ENCODE measurements around the gene SLC39A2.
"Not testable (repeated sequence)": the region's sequence is repeated elsewhere in the genome, so short reads cannot be mapped to it uniquely, and the experiment has no call there.

Gene SLC39A2

DNA sequence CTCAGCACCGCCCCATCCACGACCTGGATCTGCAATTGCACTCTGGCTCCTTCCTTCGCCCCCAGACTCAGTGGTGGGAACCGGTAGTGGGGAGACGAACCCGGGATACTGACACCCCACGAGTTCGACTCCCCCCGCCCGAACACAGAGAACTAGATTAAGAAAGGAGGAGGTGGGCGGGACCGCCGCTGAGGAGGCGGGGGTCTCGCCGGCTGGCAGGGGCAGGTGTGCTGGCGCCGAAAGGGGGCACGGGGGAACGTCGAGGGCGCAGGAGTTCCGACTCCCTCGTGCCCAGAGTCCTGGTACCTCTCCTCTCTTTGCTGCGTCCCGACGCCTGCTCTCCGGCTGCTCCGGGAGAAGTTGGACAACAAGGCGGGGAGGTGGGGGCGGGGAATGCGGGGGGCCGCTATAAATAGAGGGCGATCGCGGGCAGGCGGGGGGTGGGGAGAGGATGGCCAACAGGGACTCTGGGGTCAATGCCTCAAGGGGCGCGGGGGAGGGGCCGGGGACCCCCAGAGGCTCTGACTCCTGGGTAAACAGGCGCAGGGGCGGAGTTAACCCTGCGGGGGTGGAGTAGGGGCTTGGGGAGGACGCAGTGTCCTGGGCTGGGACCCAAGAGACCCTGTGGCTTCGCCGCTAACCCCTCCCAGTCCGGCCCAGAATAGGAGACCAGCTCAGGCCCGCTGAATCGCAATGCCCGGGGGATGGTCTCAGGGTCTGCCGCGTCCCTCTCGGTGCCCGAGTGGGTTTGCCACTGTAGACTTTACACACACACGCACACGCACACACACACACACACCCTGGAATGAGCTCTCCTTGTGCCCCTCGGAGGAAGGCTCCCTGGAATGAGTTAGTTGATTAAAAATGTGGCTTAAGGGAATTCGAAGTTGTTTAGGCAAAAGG, 26.5 kb downstream of the SLC39A2 start:
- DNase-seq (ENCODE audit: low read depth): no peak

DNA sequence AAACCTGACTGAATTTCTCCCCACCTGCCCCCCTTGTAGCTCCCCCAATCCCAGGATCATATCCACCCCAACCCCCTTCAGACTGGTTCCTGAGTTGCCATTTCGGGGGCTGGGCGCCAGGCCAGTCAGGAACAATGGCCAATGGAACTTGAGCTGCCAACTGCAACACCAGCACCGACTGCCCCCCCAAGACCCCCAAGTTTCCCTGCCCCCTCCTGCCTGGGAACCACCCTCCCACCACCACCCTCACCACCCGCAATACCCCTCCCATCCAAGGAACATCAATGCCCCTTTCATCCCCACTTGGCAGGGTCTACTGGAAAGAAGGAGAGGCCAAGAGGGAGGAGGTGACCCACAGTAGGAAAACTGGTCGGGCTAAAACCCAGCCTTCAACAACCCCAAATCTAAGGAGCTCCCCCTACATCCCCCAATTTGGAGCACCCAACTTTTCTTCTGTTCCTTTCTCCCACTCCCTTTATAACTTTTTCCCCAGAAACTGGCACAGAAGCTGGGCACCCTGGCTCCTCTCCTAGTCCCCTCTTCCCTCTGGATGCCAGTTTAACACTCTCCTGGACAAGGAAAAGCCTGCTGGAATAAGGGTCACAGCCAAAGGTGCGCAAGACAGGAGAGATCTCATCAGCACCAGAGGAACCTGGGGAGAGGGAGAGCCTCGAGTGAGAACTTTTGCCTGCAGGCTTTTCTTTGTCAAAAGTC, 27.3 kb downstream of the SLC39A2 start:
- no peak for DNase-seq (ENCODE audit: low read depth)

- no peak for DNase-seq (ENCODE audit: low read depth)
Observed at GRCh38 chr14:21026988-21027315, 27.9 kb downstream of the SLC39A2 start.

DNA sequence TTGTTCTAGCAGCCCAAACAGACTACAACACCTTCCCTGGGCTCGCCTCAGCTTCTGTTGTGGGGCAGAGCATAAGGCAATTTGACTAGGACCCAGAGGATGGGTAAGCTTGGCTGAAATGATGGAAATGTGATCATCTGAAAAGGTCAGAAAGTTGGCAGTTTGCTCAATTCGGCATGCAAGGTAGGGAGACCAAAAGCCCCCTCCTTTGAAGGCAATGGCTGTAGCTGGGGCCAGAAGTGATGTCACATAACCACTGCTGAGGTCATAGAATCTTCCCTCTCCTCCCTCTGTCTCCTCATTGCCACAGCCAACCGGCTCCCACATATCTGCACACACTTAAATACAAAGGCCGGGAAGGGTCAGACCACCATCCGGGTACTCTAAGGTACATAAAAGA, 30.8 kb downstream of the SLC39A2 start, which contains the start of gene TPPP2:
TPPP2 (plus strand) TSS at position 301 of the 400 bp plus-strand sequence. CDS start 365 bp downstream, outside the sequence.
- DNase-seq (ENCODE audit: low read depth): no peak

DNA sequence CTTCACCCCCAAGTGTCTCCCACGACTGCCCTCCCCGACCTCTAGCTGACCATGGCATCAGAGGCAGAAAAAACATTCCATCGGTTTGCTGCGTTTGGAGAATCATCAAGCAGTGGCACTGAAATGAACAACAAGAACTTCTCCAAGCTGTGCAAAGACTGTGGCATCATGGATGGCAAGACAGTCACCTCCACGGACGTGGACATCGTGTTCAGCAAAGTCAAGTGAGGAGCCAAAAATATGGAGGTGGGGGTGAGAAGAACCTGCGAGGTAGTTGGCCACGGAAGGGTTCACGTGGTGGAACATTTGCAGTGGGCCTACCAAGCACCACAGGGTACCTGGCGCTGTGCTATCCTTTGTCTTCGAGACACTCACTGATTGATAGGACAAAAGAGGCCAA, 31.4 kb downstream of the SLC39A2 start:
- no peak for DNase-seq (ENCODE audit: low read depth)

DNA sequence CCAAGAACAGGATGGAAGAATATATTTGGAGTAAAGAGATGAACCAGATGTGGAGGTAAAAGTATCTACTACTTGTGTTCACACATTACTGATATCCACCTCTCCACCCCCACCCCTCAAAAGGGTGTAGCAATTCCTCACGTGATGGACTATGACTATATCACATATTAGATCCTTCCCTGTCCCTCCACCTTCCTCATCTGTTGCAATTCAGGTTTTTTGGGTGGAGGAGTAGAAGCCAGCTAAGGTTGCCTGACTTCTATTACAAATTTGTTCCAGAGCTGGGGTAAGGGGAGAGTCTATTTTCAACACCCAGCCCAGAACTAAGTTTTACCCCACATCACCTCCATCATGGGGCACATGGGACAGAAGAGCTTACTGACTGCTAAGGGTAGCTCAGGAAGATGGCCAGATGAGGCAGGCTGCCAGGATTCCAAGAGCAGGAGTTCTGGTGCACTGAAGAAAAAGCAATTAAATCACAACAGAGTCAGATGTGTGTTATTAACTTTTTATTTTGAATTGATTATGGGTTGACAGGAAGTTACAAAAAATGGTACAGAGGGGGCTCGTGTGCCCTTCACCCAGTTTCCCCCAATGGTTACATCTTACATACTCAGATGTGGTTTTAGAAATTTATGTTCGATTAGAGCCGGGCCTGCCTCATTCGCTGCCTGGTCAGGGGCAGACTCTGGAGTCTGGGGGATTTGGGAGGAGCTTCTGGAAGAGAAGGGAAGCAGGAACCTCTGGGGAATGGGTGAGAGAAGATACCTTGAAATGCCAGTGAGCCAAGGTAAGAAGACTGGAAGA, 33.4 kb downstream of the SLC39A2 start:
- no peak for DNase-seq (ENCODE audit: low read depth)

DNA sequence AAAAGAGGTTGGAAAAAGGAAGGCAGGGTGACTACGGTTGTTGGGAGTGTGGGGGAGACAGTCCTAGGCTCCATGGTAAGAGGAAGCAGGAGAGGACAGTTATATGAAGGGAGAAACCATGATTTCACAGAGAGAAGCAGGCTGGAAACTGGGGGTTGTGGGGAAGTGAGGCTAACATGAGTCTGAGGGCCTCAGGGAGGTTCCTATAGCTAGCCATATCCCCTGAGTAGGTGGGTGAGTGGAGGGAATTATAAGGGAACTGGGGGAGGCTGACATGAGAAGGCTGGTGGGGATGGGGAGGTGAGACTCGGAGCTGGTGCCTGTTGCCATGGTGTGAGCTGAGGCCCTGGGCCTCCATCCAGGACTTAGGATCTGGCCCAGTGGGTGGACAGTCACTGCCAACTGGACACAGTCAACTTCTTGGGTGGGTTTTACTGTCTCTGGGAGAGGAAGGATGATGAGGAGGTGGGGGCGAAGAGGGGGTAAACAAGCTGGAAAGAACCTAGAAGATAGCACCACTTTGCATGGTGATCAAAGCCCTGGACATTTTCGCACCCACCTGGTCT, 34.1 kb downstream of the SLC39A2 start:
- no peak for DNase-seq (ENCODE audit: low read depth)

- DNase-seq (ENCODE audit: low read depth): no peak
Observed at GRCh38 chr14:21034707-21035106, 35.6 kb downstream of the SLC39A2 start, which contains the start of gene RNASE13. RNASE13 (minus strand) TSS chr14:21034807; CDS start chr14:21034288, 519 bp downstream.

DNA sequence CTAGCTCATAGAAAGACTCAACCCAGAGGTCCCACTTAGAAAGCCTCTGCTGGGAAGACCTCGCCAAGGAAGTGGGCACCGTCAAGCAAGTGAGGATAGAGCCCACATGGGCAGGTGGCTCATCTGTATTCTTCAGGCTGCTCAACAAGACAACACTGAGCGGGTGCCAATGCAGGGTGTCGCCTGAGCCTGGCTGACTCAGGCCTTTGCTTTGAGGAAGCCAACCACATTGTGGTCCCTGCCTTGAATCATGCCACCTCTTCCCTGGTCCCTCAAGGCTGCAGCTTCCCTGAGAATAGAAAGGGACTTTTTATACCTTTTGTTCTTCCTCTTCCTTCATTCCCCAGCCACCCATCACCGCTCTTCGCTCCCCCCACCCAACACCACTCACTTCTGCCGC, 37.7 kb downstream of the SLC39A2 start:
- DNase-seq (ENCODE audit: low read depth): no peak

DNA sequence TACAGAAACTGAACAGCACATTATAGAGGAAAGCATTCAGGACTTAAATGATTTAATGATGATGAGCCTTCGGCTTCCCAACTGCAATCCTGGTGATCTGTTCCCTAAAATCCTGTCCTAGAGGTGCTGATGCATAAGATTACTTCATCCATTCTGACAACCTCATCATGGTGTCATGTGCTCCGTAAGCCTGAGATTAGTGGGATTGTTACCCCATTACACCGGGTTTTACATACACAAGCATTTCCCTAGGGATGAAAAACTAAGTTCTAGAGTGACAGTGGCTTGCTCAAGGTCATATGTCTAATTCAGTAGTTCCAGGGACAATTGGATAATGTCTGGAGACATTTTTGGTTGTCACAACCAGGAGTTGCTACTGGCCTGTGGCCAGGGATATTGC, 38.1 kb downstream of the SLC39A2 start:
- DNase-seq (ENCODE audit: low read depth): no peak

GRCh38 chr14:21038441-21039422, 39.6 kb downstream of the SLC39A2 start:
- peak; percentile 24 for DNase-seq (ENCODE audit: low read depth)

DNA sequence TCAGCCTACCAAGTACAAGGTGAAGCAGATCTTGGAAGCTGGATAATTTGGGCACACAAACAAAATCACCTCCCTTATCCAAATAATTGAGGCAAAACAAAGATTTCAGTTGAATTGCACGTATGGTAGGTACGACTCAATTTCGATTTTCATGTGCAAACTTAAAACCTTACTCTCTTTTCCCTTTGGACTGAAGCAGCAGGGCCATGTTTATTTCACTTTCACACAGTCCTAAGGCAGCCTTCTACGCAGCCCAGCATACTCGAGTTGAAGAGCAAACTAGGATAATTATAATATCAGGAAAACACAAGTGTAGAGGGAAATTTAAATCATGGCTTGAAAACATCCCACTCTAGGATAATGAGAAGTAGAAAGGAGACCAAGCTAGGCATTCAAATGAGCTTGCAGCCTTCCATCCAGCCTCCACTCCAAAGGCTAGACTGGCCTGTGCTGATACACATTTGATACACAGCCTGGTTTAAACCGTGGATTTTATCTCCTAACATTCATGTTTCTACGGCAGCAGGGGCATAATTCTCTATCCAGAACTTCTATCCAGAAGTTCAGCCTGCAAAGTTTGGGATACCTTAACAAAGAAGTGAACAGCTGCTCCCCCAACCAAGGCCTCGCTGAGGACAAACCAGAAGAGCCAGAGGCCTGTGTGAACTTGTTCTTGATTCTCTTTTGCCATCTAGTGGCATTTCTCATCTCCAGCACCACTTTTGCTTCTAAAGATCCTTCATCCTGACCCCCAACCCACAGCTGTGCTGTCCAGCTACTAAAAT, 40.7 kb downstream of the SLC39A2 start:
- DNase-seq (ENCODE audit: low read depth): no peak

DNA sequence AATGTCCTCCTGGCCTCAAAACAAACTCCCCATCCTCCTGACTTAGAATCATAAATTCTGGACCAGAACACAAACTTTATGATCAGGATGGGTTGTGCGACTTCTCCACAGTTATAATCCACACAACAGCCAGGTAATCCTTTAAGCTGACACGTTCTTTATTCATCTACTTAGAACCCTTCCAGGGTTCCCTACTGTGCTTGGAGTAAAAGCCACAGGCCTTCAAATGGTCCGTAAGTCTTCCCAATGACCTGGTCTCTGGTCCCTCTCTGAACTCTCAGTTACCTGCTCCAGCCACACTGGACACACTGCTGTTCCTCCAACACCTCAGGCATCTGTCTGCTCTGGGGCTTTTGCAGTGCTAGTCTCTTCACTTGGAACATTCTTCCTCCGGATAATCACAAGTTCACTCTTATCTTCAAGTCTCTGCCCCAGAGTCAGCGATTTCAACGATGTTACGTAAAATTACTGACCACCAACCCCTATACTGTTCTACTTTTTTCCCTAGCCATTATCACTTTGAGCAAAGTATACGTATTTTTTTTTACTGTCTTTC, 41.4 kb downstream of the SLC39A2 start:
- DNase-seq (ENCODE audit: low read depth): no peak

- DNase-seq (ENCODE audit: low read depth): not testable (repeated sequence)
Observed at GRCh38 chr14:21040941-21041340, 41.8 kb downstream of the SLC39A2 start.

GRCh38 chr14:21041676-21042433, 42.8 kb downstream of the SLC39A2 start, which contains the start of gene RNASE7:
RNASE7 (plus strand) TSS chr14:21042362; CDS start chr14:21042993, 631 bp downstream.
- peak; percentile 44 for DNase-seq (ENCODE audit: low read depth)

GRCh38 chr14:21042918-21043317, 43.8 kb downstream of the SLC39A2 start:
- DNase-seq (ENCODE audit: low read depth): no peak

- no peak for DNase-seq (ENCODE audit: low read depth)
Observed at GRCh38 chr14:21043387-21043973, 44.4 kb downstream of the SLC39A2 start.

DNA sequence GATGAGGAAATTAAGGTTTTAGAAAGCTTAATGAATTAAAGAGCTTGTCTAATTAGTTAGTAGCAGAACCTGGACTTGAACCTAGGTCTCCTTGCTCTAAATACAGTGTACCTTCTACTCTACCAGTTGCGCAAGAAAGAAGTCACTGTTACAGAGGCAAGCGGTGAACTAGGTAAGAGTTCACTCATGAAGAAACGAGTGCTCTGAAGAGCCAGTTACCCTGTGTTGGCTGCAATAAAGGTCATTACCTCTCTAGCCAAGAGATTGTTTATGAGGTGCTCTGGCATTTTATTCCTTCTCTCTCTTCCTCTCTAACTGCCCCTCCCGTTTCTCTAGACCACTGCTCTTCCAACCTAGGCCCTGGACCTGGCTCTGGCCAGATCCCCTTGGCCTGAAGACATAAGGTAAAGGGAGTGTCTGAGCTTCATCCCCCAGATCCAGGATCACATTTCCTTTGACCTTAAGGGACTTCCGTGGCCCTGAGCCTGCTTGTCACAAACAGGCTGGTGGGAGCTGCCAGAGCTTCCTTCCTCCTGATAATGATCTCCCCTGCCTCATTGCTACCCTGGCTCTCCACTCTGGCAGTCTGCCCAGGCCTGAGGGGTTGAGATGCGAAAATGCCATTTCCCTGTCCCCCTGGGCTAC, 45.0 kb downstream of the SLC39A2 start:
- DNase-seq (ENCODE audit: low read depth): no peak

Measured in GM04504 (cell line).